Astrocyte (in vitro differentiated cells and primary cell): ENCODE measurements around the gene LRP1B.

Source experiments
- EZH2 ChIP-seq: IDR thresholded peaks from 2 replicates; pipeline ENCODE4 v1.6.1; 2012; ENCODE audit warnings: mild to moderate bottlenecking, low read length, inconsistent platforms; ENCODE audit not compliant: insufficient read depth
- TF ChIP-seq, protein P1 (sequence below): IDR thresholded peaks from 2 replicates; pipeline ENCODE4 v1.5.1; 2011; ENCODE audit warnings: low read depth, mild to moderate bottlenecking, inconsistent platforms, low read length, moderate library complexity; ENCODE audit not compliant: insufficient read depth

DNA sequence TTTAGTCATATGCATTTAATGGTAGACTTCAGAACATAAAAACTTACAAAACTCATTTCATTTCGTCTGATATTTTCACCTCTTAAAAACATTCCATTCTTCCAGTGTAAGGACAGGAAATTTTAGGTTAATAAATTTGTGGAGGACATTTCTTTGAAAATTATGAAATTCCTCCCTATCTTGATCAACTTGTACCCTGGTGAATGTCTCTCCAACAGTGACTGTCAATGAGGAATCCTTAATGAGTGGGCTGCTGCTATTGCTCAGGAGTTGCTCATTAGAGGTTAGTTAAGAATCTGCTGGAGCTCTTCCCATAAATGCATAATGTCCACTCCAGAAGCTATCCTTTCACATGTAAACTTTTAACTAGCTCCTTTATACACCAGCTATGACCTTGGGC, 69.1 kb downstream of the LRP1B start:
- TF ChIP-seq EZH2 = no peak
- TF ChIP-seq, protein P1, sequence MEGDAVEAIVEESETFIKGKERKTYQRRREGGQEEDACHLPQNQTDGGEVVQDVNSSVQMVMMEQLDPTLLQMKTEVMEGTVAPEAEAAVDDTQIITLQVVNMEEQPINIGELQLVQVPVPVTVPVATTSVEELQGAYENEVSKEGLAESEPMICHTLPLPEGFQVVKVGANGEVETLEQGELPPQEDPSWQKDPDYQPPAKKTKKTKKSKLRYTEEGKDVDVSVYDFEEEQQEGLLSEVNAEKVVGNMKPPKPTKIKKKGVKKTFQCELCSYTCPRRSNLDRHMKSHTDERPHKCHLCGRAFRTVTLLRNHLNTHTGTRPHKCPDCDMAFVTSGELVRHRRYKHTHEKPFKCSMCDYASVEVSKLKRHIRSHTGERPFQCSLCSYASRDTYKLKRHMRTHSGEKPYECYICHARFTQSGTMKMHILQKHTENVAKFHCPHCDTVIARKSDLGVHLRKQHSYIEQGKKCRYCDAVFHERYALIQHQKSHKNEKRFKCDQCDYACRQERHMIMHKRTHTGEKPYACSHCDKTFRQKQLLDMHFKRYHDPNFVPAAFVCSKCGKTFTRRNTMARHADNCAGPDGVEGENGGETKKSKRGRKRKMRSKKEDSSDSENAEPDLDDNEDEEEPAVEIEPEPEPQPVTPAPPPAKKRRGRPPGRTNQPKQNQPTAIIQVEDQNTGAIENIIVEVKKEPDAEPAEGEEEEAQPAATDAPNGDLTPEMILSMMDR = no peak
